B cell (primary cell): ENCODE results near the gene HOXD12. TPM values are rescaled to one million over a fixed set of nuclear protein-coding genes. Genes with fewer than 3 reads are reported as not detected.

Experiments used
- ATAC-seq: fragments of 200-7000 bp; cut with Tn5 transposase; one replicate; pipeline ENCODE4 v1.10.0; 2021; ENCODE audit warnings: low read depth, mild to moderate bottlenecking, moderate number of reproducible peaks, moderate library complexity
- CTCF ChIA-PET: fragments of 350-600 bp; sonication (Branson Sonifier 250); formaldehyde crosslinking; loops from one replicate; lab custom pipeline; 2021; ENCODE audit warnings: antibody characterized with exemption, inconsistent platforms; lab: Charles Lee
- POLR2A ChIA-PET: fragments of 350-600 bp; sonication (Branson Sonifier 250); formaldehyde crosslinking; loops from one replicate; lab custom pipeline; 2021; ENCODE audit warnings: antibody characterized with exemption; lab: Charles Lee
- DNase-seq: peaks from one replicate; pipeline ENCODE4 v3.0.0; 2013
- H2AFZ ChIP-seq: 2 replicates; pipeline ENCODE4 v1.6.1; 2012; ENCODE audit warnings: mild to moderate bottlenecking, low read depth, low read length; ENCODE audit not compliant: insufficient read depth, poor library complexity, severe bottlenecking
- H3K27ac ChIP-seq, 2 donors: 1 replicate in 1 of 2; 2 replicates in 1 of 2; pipeline ENCODE4 v1.5.1; 2012 to 2013; ENCODE audit warnings: low read length in 2 of 2, mild to moderate bottlenecking in 2 of 2, moderate library complexity in 1 of 2
- H3K27me3 ChIP-seq, 4 experiments: fragments of 200-600 bp in 1 of 4; sonication (generic) in 1 of 4; replicated peaks in 1 of 4; 1 replicate in 2 of 4; 2 replicates in 2 of 4; pipeline versions ENCODE4 v1.6.1 to v1.7.0; 2013 to 2016; ENCODE audit warnings: low read length in 3 of 4, mild to moderate bottlenecking in 2 of 4, mixed read lengths in 1 of 4, moderate library complexity in 1 of 4; ENCODE audit not compliant: insufficient read depth in 4 of 4, control insufficient read depth in 3 of 4; ENCODE audit errors: control extremely low read depth in 1 of 4
- H3K36me3 ChIP-seq, 2 experiments: replicated peaks in 1 of 2; 1 replicate in 1 of 2; 2 replicates in 1 of 2; pipeline versions ENCODE4 v1.6.1 to v1.7.1; 2013; ENCODE audit warnings: low read length in 1 of 2; ENCODE audit not compliant: insufficient read depth in 2 of 2, control insufficient read depth in 1 of 2; ENCODE audit errors: control extremely low read depth in 1 of 2, extremely low read depth in 1 of 2
- H3K4me1 ChIP-seq, 2 donors: fragments of 200-600 bp in 1 of 2; sonication (generic) in 1 of 2; 1 replicate in 1 of 2; 2 replicates in 1 of 2; pipeline versions ENCODE4 v1.5.1 to v1.6.1; 2013 to 2017; ENCODE audit warnings: low read length in 2 of 2; ENCODE audit not compliant: control insufficient read depth in 2 of 2, insufficient read depth in 2 of 2
- H3K4me2 ChIP-seq: replicated peaks from 2 replicates; pipeline ENCODE3; 2012; ENCODE audit warnings: mild to moderate bottlenecking, low read depth, low read length; ENCODE audit not compliant: poor library complexity, severe bottlenecking
- H3K4me3 ChIP-seq, 5 experiments: fragments of 200-600 bp in 1 of 5; sonication (generic) in 1 of 5; 1 replicate in 3 of 5; 2 replicates in 2 of 5; pipeline versions ENCODE4 v1.5.1 to v1.7.0; 2011 to 2016; ENCODE audit warnings: low read length in 4 of 5, mild to moderate bottlenecking in 4 of 5, low read depth in 2 of 5, control low read depth in 1 of 5, moderate library complexity in 1 of 5; ENCODE audit not compliant: insufficient read depth in 1 of 5; ENCODE audit errors: control extremely low read depth in 1 of 5, extremely low read depth in 1 of 5
- H3K79me2 ChIP-seq: fragments of 200-600 bp; sonication (generic); one replicate; pipeline ENCODE4 v1.6.0; 2016; ENCODE audit warnings: low read length; ENCODE audit not compliant: control insufficient read depth, insufficient read depth
- H3K9ac ChIP-seq: fragments of 200-600 bp; sonication (generic); 2 replicates; pipeline ENCODE4 v1.6.1; 2017; ENCODE audit warnings: mild to moderate bottlenecking, low read length, moderate library complexity
- H3K9me3 ChIP-seq, 3 donors: one replicate each; pipeline versions ENCODE4 v1.6.1 to v1.7.1; 2013; ENCODE audit warnings: low read length in 2 of 3; ENCODE audit not compliant: control insufficient read depth in 2 of 3, insufficient read depth in 1 of 3; ENCODE audit errors: control extremely low read depth in 1 of 3
- H4K20me1 ChIP-seq: 2 replicates; pipeline ENCODE4 v1.6.0; 2012; ENCODE audit warnings: mild to moderate bottlenecking, low read length; ENCODE audit not compliant: insufficient read depth, control insufficient read depth, poor library complexity, severe bottlenecking
- H3K27ac Mint-ChIP-seq: one replicate; pipeline ENCODE4 v1.8.0; 2021; ENCODE audit warnings: mixed read lengths
- H3K27me3 Mint-ChIP-seq: one replicate; pipeline ENCODE4 v1.8.0; 2021; ENCODE audit warnings: mixed read lengths
- H3K4me1 Mint-ChIP-seq: one replicate; pipeline ENCODE4 v1.8.0; 2021; ENCODE audit warnings: mixed read lengths
- H3K4me3 Mint-ChIP-seq: one replicate; pipeline ENCODE4 v1.8.0; 2021; ENCODE audit warnings: mixed read lengths
- H3K9me3 Mint-ChIP-seq: one replicate; pipeline ENCODE4 v1.8.0; 2022; ENCODE audit warnings: mixed read lengths; ENCODE audit not compliant: insufficient read depth
- EZH2 ChIP-seq: IDR thresholded peaks from 2 replicates; pipeline ENCODE4 v1.6.1; 2012; ENCODE audit warnings: borderline replicate concordance, low read depth, mild to moderate bottlenecking, moderate library complexity, low read length; ENCODE audit not compliant: insufficient read depth, poor library complexity, severe bottlenecking
- WGBS: methylation state at CpG from one replicate; pipeline ENCODE4 v1.1.5; 2013; ENCODE audit warnings: missing lambda C conversion rate; ENCODE audit not compliant: insufficient coverage; 5-methylcytosine and 5-hydroxymethylcytosine counted together
- intact Hi-C: fragments of 100-400 bp; cut with micrococcal nuclease; formaldehyde crosslinking; loops from one replicate; pipeline ENCODE4 v1.10.0; 2022
- polyA minus RNA-seq: library from RNA; depleted of rRNA, polyadenylated mRNA; stranded (reverse); fragments of >200 nt; gene quantifications from 2 replicates; pipeline ENCODE4 v1.2.3, GENCODE V29; 2012
- polyA plus RNA-seq: library from polyadenylated mRNA; depleted of rRNA; stranded (reverse); fragments of >200 nt; gene quantifications from 2 replicates; pipeline ENCODE4 v1.2.3, GENCODE V29; 2012
- total RNA-seq, 2 donors: library from RNA; stranded (reverse); fragments of 120-200 nt in 1 of 2; gene quantifications; 1 replicate in 1 of 2; 2 replicates in 1 of 2; pipeline versions ENCODE4 v1.2.3 to v1.2.4, GENCODE V29; 2013 to 2022
- TF ChIP-seq, protein P1 (sequence below): fragments of 200-600 bp; IDR thresholded peaks from one replicate; pipeline ENCODE4 v1.8.0; 2022; ENCODE audit warnings: antibody characterized with exemption, mild to moderate bottlenecking

HOXD12 gene, protein sequence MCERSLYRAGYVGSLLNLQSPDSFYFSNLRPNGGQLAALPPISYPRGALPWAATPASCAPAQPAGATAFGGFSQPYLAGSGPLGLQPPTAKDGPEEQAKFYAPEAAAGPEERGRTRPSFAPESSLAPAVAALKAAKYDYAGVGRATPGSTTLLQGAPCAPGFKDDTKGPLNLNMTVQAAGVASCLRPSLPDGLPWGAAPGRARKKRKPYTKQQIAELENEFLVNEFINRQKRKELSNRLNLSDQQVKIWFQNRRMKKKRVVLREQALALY
- not detected in 2 replicates for total RNA-seq
- total RNA-seq (2013): not detected
- polyA plus RNA-seq: not detected in 2 replicates
- not detected in 2 replicates for polyA minus RNA-seq

GRCh38 chr2:176099728-176100546, at the start of gene HOXD12:
Gene HOXD12 (plus strand): TSS chr2:176099795. CDS start chr2:176099802, 7 bp downstream.
- Histone ChIP-seq H3K9me3 (peaks cover 0 to 49% (median 0%) of the 10 kb centered on the region in 3 donors), H3K4me1 (peaks cover 18 to 39% of the 10 kb centered on the region in 2 donors), H3K4me3 (no peak within 1 kb of the TSS), H3K79me2 (no peaks in the 10 kb centered on the region), H3K27me3 (peaks cover 0 to 96% (median 70%) of the 10 kb centered on the region in 4 experiments), H3K9ac (no peak within 1 kb of the TSS), H4K20me1 (no peaks in the 10 kb centered on the region), H2AFZ (no peak within 1 kb of the TSS), H3K36me3 (no peaks in the 10 kb centered on the region), H3K4me2 (no peak within 1 kb of the TSS), H3K27ac (no peak within 1 kb of the TSS)
- H3K27ac Mint-ChIP-seq: no peak within 1 kb of the TSS
- no peaks in the 10 kb centered on the region for H3K9me3 Mint-ChIP-seq
- peak; percentile 26 for DNase-seq
- intact Hi-C loops: loop anchor here (10.0 kb wide), 1 partner anchor 1765 kb away; the partner anchor contains the start of gene SP9
- peaks cover 15% of the 10 kb centered on the region for H3K4me1 Mint-ChIP-seq
- 15% methylated on average over 67 of the region's 70 CpGs for WGBS
- ChIA-PET CTCF (interaction anchor here (0.6 to 4.7 kb wide), 3 partner anchors 33 to 1048 kb away, joined by 3 to 72 read pairs (median 5); no protein-coding TSS in a partner anchor), POLR2A (no interaction called here)
- TF ChIP-seq, protein P1, sequence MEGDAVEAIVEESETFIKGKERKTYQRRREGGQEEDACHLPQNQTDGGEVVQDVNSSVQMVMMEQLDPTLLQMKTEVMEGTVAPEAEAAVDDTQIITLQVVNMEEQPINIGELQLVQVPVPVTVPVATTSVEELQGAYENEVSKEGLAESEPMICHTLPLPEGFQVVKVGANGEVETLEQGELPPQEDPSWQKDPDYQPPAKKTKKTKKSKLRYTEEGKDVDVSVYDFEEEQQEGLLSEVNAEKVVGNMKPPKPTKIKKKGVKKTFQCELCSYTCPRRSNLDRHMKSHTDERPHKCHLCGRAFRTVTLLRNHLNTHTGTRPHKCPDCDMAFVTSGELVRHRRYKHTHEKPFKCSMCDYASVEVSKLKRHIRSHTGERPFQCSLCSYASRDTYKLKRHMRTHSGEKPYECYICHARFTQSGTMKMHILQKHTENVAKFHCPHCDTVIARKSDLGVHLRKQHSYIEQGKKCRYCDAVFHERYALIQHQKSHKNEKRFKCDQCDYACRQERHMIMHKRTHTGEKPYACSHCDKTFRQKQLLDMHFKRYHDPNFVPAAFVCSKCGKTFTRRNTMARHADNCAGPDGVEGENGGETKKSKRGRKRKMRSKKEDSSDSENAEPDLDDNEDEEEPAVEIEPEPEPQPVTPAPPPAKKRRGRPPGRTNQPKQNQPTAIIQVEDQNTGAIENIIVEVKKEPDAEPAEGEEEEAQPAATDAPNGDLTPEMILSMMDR: no peak
- TF ChIP-seq EZH2: no peak
- H3K4me3 Mint-ChIP-seq: no peak within 1 kb of the TSS
- ATAC-seq: no peak
- H3K27me3 Mint-ChIP-seq: peaks cover 82% of the 10 kb centered on the region
